ENCODE results near the gene AKT3.
A peak's percentile ranks its signal among the peaks of the same experiment; 100 is the strongest.
"Not testable (repeated sequence)": the region's sequence is repeated elsewhere in the genome, so short reads cannot be mapped to it uniquely, and the experiment has no call there.

The AKT3 gene

GRCh38 chr1:243701872-243702271, 148.2 kb downstream of the AKT3 start:
- no peak for DNase-seq (ENCODE audit: low spot score)

DNA sequence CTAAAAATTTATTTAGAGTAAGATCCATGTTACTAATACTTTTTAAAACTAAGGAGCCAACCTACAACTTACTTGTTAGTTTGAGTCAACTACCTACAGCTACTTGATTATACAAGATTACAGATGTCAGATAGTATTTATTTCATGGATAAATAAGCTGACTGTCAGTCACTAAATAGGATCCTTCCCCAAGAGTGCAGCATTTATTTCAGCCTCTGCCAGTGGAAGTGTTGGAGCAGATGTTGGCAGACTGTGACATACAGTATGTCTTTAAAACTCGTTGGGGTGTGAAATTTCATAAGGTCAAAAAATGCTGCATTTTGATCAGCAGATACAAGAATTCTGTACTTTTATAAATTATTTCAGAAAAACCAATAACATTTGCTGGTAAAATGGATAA, 156.2 kb downstream of the AKT3 start:
- no peak for DNase-seq (ENCODE audit: low spot score)

DNA sequence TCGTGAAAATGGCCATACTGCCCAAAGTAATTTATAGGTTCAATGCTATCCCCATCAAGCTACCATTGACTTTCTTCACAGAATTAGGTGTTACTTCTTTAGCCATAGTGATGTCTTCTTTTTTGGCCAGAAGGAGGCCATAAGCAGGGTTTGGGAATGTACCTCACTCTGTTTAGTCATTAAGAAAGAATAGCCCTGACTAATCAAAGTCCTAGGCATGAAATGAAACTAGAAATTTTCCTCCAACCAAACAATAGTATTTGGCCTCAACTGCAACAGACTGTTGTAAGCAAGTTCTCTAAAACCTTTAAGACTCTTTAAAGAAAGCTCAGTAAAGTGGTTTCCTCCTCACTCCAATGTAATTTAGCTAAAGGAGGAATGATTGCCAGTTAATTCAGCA, 163.9 kb downstream of the AKT3 start:
- DNase-seq (ENCODE audit: low spot score) = no peak

GRCh38 chr1:243680860-243681259, 169.2 kb downstream of the AKT3 start:
- no peak for DNase-seq (ENCODE audit: low spot score)

DNA sequence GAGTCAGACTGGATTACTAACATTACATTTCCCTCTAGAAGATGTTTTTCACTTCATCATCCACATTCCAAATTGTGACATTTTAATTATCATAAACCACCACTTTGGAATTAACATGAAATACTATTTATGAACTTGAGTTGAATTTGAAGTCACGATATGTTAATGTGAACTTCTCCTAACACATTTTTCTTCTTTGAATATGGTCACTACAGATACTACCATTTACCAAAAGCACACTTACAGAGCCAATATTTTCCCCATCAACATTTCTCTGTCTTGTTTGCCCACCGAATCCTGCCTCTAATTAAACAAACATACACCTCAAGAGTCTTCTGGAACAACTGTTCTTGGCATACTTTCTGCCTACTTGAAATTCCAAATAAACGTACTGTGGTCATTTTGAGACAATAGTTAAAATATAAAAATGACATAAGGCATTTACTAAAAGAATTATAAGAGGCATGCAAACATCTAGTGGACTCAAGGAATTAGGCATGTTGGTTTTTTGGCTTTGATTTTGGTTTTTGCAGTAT, 177.4 kb downstream of the AKT3 start:
- DNase-seq (ENCODE audit: low spot score) = no peak

DNA sequence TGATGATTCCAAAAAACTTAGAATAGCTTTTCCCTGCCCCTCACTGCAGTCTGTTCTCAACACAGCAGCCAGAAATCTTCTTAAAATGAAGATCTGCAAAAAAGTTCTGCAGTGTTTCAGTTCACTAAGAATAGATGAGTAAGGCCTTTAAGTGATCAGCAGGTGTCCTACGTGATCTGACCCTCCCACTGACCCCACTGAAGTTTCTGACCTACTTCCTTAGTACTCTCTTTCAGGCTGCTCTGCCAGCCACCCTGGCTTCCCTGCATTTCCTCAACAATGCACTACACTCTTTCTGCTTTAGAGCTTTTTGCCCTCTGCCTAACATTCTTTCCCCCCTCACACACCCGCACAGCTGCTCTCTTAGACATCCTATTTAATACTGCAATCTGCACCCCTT, 182.5 kb downstream of the AKT3 start:
- DNase-seq (ENCODE audit: low spot score) = no peak

DNA sequence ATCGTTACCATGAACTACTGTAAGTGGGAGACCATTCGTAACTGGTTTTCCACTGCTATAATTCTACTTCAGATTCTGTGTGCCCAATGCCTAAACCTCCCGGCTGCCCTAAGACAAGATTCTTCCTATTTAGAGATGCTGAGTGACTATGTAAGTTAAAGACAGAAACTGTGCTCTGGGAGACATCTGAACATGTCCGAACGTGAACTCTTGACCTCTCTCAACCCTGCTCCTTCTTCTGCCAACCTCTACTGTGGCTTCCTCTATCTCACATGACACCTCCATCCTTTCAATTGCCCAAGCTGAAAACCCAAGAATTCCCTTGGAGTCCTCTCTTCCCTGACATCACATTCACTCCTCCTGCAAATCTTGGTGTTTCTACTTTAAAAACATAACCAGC, 182.9 kb downstream of the AKT3 start:
- no peak for DNase-seq (ENCODE audit: low spot score)

GRCh38 chr1:243663651-243664050, 186.4 kb downstream of the AKT3 start:
- DNase-seq (ENCODE audit: low spot score) = no peak

DNA sequence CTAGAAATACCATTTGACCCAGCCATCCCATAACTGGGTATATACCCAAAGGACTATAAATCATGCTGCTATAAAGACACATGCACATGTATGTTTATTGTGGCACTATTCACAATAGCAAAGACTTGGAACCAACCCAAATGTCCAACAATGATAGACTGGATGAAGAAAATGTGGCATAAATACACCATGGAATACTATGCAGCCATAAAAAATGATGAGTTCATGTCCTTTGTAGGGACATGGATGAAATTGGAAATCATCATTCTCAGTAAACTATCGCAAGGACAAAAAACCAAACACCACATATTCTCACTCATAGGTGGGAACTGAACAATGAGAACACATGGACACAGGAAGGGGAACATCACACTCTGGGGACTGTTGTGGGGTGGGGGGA, 187.9 kb downstream of the AKT3 start:
- DNase-seq (ENCODE audit: low spot score) = not testable (repeated sequence)

DNA sequence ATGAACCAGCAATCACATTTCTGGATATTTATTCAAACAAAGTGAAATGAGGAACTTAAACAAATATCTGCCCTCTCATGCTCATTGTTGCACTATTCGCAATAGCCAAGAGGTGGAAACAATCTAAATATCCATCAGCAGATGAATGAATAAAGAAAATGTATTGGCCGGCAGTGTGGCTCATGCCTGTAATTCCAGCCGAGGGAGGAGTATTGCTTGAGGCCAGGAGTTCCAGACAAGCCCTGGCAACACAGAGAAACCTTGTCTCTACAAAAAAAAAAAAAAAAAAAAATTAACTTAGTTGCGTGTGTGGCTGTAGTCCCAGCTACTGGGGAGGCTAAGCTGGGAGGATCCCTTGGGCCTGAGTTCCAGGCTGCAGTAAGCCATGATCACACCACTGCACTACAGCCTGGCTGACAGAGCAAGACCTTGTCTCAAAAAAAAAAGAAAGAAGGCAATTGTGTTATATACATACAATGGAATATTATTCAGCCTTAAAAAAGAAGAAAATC, 191.4 kb downstream of the AKT3 start:
- DNase-seq (ENCODE audit: low spot score) = no peak

- no peak for DNase-seq (ENCODE audit: low spot score)
Observed at GRCh38 chr1:243657793-243658192, 192.2 kb downstream of the AKT3 start.

- not testable (repeated sequence) for DNase-seq (ENCODE audit: low spot score)
Observed at GRCh38 chr1:243649530-243649929, 200.5 kb downstream of the AKT3 start.

GRCh38 chr1:243646841-243647240, 203.2 kb downstream of the AKT3 start:
- DNase-seq (ENCODE audit: low spot score) = no peak

- DNase-seq (ENCODE audit: low spot score) = no peak
Observed at GRCh38 chr1:243645281-243645680, 204.8 kb downstream of the AKT3 start.

GRCh38 chr1:243642936-243643335, 207.1 kb downstream of the AKT3 start:
- no peak for DNase-seq (ENCODE audit: low spot score)

DNA sequence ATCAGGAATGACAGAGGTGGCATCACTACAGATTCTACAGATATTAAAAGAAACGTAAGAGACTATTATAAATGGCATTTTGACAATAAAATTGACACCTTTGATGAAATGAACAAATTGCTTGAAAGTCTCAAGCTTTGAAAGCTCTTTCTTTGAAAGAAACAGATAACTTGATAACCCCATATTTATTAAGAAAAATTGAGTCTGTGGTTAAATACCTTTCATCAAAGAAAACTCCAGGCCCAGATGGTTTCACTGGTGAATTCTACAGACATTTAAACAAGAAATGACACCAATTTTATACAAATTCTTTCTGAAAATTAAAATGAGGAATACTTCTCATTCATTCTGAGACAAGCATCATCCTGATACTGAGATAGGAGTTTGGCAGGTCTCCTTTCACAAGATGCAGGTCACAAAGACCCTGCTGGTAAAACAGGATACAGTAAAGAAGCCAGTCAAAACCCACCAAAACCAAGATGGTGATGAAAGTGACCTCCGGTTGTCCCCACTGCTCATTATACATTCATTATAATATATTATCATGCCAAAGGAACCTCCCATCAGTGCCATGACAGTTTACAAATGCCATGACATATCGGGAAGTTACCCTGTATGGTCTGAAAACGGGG, 210.9 kb downstream of the AKT3 start:
- DNase-seq (ENCODE audit: low spot score) = no peak

- DNase-seq (ENCODE audit: low spot score) = no peak
Observed at GRCh38 chr1:243638186-243638585, 211.9 kb downstream of the AKT3 start.

GRCh38 chr1:243628476-243628907, 221.6 kb downstream of the AKT3 start:
- DNase-seq (ENCODE audit: low spot score) = peak; percentile 45

- DNase-seq (ENCODE audit: low spot score) = no peak
Observed at GRCh38 chr1:243623841-243624240, 226.2 kb downstream of the AKT3 start.

GRCh38 chr1:243621973-243622372, 228.1 kb downstream of the AKT3 start:
- DNase-seq (ENCODE audit: low spot score) = no peak

DNA sequence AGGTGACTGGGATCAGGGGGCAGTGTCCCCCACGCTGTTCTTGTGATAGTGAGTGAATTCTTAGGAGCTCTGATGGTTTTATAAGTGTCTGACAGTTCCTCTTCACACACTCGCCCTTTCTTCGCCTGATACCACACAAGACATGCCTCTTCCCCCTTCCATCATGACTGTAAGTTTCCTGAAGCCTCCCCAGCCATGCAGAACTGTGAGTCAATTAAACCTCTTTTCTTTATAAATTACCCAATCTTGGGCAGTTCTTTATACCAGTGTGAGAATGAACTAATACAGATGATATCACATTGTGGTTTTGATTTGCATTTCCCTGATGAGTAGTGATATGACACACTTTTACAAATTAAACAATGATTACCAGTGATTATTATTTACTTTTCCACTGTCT, 229.9 kb downstream of the AKT3 start:
- DNase-seq (ENCODE audit: low spot score) = no peak

- no peak for DNase-seq (ENCODE audit: low spot score)
Observed at GRCh38 chr1:243609698-243610097, 240.3 kb downstream of the AKT3 start.

DNA sequence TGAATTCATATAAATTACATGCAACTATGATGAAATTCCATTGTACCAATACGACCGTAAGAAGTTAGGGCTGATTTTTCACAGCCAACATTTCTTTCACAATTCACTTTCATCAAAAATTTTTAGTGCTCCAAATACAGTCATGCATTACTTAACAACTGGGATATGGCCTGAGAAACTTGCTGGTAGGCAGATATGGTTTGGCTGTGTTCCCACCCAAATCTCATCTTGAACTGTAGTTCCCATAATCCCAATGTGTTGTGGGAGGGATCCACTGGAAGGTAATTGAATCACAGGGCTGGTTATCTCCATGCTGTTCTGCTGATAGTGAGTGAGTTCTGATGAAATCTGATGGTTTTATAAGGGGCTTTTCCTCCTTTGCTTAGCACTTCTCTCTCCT, 244.4 kb downstream of the AKT3 start:
- no peak for DNase-seq (ENCODE audit: low spot score)

DNA sequence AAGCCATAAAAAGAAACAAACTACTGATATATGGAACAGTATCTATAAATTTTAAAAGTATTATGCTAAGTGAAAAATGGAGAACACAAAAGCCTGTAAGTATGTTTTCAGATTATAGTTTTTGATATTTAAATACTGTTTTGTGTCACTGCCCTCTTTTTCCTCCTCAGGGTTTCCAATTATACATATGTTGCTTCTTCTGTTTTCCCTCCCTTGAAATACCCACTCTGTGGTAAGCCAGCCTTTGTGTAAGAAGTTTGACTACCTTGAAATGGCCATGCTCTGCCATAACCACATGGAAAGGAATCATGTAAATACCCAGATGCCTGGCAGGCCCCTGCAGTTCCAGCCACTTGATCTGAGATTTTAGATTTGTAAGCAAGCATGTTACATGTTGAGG, 248.3 kb downstream of the AKT3 start:
- no peak for DNase-seq (ENCODE audit: low spot score)

All from pons (tissue), 1 donor.